ENCODE results near the gene PRKD1.

- TF ChIP-seq CTCF (IDR thresholded peaks at IDR 0.05; ENCODE audit: low read depth, low read length, poor library complexity, severe bottlenecking) = no peak
- no peak for TF ChIP-seq EZH2phosphoT487 (IDR thresholded peaks at IDR 0.05; ENCODE audit: borderline replicate concordance, low read length)
Measured at GRCh38 chr14:29810064-29810463, 117.6 kb downstream of the PRKD1 start.
